Left lobe of liver (tissue), 2 donors: Measurements from ENCODE around the gene ME3. TPM values are rescaled to one million over a fixed set of nuclear protein-coding genes. Genes with fewer than 3 reads are reported as not detected.
"Not testable (repeated sequence)": the region's sequence is repeated elsewhere in the genome, so short reads cannot be mapped to it uniquely, and the experiment has no call there.

ENCODE experiments used
- ATAC-seq: fragments of 200-7000 bp; cut with Tn5 transposase; one replicate; pipeline ENCODE4 v1.9.1; 2020; ENCODE audit warnings: mild to moderate bottlenecking, moderate library complexity
- DNase-seq: peaks from one replicate; pipeline ENCODE4 v3.0.0-alpha.2; 2020; ENCODE audit warnings: low spot score
- total RNA-seq: library from RNA; stranded (reverse); gene quantifications from one replicate; pipeline ENCODE4 v1.2.1, GENCODE V29; 2021
- donor health status: DM: no; HTN: no; CAD: no; lungs with moderate emphysema.
- donor health status: DM: no; HTN: yes; CAD: no.

Gene ME3
- total RNA-seq, 1 donor from 2014 or later: 4.0 TPM

DNA sequence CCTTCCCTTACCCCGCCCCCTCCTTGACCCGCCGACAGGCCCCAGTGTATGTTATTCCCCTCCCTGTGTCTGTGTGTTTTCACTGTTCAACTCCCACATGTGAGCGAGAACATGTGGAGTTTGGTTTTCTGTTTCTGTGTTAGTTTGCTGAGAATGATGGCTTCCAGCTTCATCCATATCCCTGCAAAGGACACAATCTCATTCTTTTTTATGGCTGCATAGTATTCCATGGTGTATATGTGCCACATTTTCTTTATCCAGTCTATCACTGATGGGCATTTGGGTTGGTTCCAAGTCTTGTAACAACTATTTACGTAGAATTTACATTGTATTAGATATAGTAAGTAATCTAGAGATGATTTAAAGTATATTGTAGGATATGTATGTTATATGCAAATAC, 149.9 kb downstream of the ME3 start:
- ATAC-seq, DNase-seq: not testable (repeated sequence)

- no peak for ATAC-seq
- DNase-seq: no peak
These were observed 153.1 kb downstream of the ME3 start for GRCh38 chr11:86519064-86519911.

DNA sequence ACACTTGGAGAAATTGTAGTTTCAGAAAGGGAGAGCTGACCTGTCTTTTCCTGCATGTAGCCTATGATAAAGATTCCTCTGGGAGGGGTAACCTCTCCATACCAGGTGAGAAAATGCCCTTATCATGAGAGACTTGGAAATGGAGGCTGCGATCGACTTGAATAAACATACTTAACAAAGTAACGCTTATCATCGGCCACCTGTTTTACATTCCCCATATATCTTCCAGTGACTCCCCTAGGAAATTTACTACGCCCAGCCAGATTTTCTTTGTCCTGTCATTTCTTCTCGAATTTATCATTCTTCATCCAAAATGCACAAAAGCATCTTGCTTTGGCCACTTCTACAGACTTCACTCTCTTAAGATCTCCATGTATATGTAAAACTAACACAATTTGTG, 154.2 kb downstream of the ME3 start:
- no peak for ATAC-seq
- no peak for DNase-seq

DNA sequence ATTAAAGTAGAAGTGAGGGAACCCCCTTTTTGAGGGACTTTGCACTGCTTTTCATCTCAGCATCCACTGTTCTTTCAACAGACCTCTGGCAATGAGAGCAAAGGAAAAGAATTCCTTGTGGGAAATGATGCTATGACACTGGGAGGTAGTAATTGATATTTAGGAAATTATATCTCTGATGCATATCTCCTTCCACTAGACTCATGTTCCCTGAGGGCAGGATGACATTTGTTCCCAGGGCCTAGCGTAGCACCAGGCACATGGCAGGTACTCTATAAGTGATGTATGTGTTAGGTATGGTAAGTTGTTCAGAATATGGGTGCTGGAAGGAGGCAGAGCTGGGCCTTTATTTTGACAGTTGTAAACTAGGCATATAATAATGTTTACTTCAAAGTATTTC, 154.9 kb downstream of the ME3 start:
- ATAC-seq: no peak
- DNase-seq: no peak

DNA sequence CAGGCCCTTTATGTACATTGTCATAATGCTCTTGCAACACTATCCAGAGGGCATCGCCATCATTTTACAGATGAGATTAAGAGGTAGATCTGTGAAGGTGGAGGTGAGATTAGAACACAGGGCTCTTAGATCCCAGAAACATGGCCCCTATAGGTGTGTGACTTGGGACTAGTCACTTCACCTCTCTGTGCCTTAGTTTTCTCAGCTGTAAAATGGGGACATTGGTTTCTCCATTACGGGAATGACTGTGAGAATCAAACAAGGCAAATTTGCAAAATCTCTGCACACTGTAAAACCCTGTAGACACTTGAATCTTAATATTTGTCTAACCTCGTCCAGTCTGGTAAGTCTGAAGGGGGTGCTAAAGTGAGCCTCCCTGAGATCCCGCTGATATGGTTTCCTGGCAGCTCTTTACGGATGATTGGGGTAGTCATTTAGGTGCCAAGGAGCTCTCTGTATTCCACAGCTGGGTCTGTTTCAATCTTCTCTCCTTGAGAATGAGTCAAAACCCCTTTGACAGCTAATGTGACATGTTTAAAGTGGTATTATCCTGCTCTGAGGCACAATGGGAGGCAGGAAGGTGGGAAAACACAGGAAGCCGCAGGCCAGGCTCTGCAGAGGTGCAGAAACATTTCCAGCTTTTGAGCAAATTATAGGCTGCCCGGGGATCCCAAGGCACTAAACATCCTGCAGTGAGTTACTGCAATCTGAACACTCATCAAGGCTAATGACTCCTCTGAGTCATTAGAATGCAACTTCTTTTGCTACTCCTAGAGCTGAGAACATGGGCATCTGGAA, 156.9 kb downstream of the ME3 start:
- ATAC-seq (peak; percentile 46), DNase-seq (no peak)

DNA sequence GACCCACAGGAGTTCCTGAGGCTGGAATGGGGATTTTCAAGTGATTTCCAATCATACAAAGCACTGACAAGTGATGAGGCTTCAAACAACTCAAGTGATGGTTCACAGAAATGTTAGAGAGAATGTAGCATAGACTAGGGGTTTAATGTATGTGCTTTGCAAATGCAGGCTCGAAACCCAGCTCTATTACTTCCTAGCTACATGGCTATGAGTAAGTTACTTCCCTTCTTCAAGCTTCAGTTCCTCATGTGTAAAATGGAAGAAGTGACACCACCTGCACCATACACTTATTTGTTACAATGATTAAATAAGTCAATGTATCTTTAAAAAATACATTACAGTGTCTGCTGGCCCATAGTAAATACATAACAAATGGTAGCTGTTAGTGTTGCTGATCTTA, 158.0 kb downstream of the ME3 start:
- no peak for DNase-seq

GRCh38 chr11:86513746-86514373, 158.6 kb downstream of the ME3 start:
- DNase-seq (no peak), ATAC-seq (no peak)

More for the DNA sequence above, 158.0 kb downstream of the ME3 start:
- no peak for ATAC-seq

DNA sequence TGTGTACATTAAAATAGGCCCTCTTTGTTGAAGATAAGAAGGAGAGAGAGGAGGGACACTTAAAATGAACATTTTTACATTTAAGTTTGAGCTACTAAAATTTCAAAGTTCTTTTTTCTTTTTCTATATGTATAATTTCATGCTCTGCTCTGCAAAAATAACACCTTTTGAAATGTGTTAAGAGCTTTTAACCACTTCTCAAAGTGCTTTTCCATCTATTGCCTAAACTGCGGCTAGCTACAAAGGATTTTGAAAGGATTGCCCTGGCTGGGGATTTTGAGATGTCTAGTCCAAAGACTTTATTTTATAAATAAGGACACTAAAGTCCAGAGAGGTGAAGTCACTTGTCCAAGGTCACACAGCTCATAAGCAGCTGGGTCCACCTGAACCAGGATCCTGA, 159.3 kb downstream of the ME3 start:
- ATAC-seq (no peak), DNase-seq (no peak)

- DNase-seq (no peak), ATAC-seq (no peak)
These were observed 161.3 kb downstream of the ME3 start for GRCh38 chr11:86511086-86511551.

DNA sequence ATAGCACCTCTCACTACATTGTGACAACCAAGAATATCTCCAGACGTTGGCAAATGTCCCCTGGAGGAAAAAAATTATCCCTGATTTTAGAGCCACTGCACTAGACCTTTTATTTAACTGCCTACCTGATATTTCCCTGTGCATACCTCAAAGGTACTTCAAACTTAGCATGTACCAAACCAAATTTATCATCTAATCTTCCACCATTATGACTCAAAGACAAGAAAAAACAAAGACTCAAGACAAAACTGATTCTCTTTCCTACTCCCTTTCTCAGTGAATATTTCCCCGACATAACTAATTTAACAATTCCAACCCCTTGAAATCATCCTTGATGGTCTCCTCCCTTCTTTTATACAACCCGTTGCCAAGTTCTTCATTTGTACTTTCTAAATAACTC, 161.7 kb downstream of the ME3 start:
- ATAC-seq (no peak), DNase-seq (no peak)

- ATAC-seq (no peak), DNase-seq (no peak)
These were observed 162.3 kb downstream of the ME3 start for GRCh38 chr11:86510097-86510496.

DNA sequence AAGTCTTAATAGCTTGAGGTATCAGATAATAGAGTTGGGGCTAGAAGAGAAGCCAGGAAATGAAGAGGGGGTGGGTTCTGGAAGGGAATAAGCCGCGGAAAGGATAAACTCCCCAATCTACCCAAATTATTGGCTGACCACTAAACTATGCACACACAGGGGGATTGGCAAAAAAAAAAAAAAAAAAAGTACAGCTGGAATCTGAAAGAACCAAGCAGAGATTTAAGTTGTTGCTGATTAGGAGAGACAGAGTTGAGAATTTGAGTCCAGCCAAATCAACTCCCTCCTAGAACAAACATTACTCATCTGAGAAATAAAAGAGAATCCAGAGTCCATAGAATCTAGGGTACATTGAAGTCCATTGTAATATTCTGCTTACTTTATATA, 162.8 kb downstream of the ME3 start:
- peak; percentile 52 for ATAC-seq
- DNase-seq: no peak

DNA sequence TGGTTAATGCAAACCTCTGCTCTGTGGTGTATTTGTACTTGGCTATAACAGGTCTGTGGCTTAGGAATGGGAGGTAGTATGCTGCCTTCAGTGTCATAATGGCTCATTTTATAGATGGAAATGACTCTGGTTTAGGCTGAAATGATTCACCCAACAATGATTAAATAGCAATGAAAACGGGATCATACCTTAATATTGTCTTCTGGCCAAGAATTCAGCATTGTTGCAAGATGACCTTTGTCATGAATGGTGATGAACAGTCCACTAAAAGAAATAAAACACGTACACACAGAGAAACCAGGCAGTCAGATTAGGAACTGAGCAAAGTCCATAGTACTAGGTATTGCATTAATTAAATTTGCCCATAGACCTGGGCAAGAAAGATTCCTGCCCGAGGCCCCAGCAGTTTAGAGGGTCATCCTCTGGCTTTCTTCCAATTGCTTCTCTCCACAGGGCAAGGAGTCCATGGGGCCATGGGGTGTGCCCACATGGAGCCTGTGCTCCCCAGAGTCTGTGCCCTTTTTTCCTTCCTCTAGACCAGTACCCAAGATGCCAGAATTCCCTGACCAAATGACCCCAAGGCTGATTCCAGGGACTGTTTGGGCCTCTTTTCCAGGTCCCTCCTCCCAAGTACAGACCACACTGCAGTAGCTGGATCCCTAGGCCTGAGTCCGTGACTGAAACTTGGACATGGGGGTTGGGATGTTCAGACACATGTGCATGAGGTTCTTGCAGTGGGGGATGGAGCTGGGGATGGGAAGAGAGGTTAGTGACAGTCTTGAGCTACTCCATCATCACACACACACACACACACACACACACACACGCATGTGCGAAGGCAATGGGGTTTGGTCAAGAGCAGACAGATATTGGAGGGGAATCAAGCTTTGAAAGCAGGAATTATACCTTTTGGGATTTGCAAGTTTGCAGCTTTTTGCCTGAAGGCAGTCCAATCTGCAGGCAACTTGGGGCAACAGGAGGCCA, 163.5 kb downstream of the ME3 start:
- ATAC-seq (peak; percentile 87), DNase-seq (peak; percentile 54)

GRCh38 chr11:86507249-86507845, 165.1 kb downstream of the ME3 start:
- DNase-seq (no peak), ATAC-seq (no peak)

DNA sequence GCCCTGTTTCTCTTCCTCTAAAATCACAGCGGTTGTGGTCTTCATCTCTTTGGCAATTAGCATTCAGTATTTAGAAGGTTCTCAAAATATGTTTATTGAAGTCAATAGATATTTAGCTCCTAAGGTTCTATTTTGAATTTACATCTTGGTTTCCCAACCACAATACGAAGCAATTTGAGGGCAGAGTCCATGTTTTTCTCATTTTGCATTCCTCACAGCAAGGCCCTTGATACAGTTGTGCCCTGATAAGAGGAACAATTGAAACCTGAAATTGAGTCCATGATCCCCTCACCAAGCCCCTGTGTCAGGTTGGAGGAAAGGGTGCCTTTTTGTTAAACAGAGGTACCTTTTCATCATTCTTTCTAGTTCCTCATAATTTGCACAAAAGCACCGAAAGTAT, 166.2 kb downstream of the ME3 start:
- ATAC-seq: no peak
- DNase-seq: no peak

DNA sequence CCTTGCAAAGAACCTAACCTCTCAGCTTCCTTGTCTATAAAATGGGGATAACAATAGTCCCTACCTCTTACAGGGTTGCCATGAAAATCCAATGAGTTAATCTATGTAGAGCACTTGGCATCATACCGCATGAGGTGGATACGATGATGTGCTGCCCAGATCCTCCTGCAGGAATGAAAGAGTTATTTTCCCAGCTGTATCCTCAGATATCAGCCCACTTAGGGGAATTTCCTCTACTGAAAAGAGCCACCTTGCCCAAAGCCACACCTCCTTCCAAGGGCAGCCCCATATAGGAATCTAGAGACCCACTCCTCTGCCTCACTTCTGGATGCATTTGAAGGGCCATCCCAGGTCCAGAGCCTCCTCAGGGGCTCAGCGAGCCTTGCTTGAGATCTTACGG, 169.3 kb downstream of the ME3 start:
- DNase-seq (no peak), ATAC-seq (no peak)

- no peak for DNase-seq
- ATAC-seq: no peak
These were observed 170.2 kb downstream of the ME3 start for GRCh38 chr11:86502137-86502642.

- no peak for DNase-seq
- no peak for ATAC-seq
These were observed 171.8 kb downstream of the ME3 start for GRCh38 chr11:86500500-86501140.

DNA sequence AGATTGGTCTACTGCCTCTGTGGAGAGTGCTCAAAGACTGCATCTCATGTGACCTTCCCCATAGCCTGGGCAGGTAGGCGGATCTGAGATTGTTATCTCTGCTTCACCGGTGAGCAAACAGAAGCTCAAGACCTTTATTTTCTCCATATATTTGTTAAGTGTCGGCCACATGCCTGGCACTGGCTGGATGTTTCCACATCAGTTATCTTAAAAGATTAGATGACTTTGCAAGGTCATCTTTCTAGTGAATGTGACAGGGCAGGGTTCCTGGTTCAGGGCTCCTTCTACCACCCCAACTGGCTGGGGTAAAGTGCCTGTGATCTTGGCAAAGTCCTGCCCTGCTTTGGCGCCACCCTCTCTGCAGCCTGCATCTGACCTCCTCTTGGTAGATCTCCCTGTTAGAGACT, 172.7 kb downstream of the ME3 start:
- ATAC-seq: peak; percentile 88
- DNase-seq: peak; percentile 48
